Lung (tissue), 12 donors: ENCODE measurements around the gene ALKBH3. TPM values are rescaled to one million over a fixed set of nuclear protein-coding genes. Genes with fewer than 3 reads are reported as not detected.

Source experiments
- ATAC-seq: fragments of 200-7000 bp; cut with Tn5 transposase; one replicate; pipeline ENCODE4 v1.9.1; 2020; ENCODE audit warnings: moderate number of reproducible peaks; ENCODE audit not compliant: insufficient read depth, low FRiP score
- DNase-seq, 3 donors: peaks; one replicate each; pipeline ENCODE4 v3.0.0-alpha.2; 2013 to 2017
- H3K27ac ChIP-seq, 2 donors: one replicate each; pipeline ENCODE4 v1.5.1; 2013; ENCODE audit warnings: mild to moderate bottlenecking in 2 of 2, moderate library complexity in 2 of 2, control low read depth in 1 of 2, inconsistent platforms in 1 of 2, low read depth in 1 of 2, low read length in 1 of 2
- H3K27me3 ChIP-seq, 3 donors: one replicate each; pipeline ENCODE4 v1.5.1; 2013; ENCODE audit warnings: low read length in 2 of 3; ENCODE audit not compliant: control insufficient read depth in 3 of 3, insufficient read depth in 3 of 3
- H3K36me3 ChIP-seq, 4 donors: one replicate each; pipeline ENCODE4 v1.5.1; 2013; ENCODE audit warnings: low read length in 4 of 4, mild to moderate bottlenecking in 1 of 4, moderate library complexity in 1 of 4; ENCODE audit not compliant: control insufficient read depth in 4 of 4, insufficient read depth in 4 of 4
- H3K4me1 ChIP-seq, 5 donors: one replicate each; pipeline ENCODE4 v1.5.1; 2013; ENCODE audit warnings: low read length in 5 of 5, mild to moderate bottlenecking in 2 of 5, moderate library complexity in 1 of 5; ENCODE audit not compliant: control insufficient read depth in 5 of 5, insufficient read depth in 5 of 5
- H3K4me3 ChIP-seq: one replicate; pipeline ENCODE4 v1.5.1; 2013; ENCODE audit warnings: mild to moderate bottlenecking, control low read depth, moderate library complexity
- H3K9ac ChIP-seq, 2 donors: one replicate each; pipeline ENCODE4 v1.5.1; 2013; ENCODE audit warnings: low read length in 2 of 2, control low read depth in 1 of 2; ENCODE audit not compliant: insufficient read depth in 1 of 2
- H3K9me3 ChIP-seq, 4 donors: one replicate each; pipeline ENCODE4 v1.5.1; 2013; ENCODE audit warnings: low read length in 3 of 4, mild to moderate bottlenecking in 1 of 4, moderate library complexity in 1 of 4; ENCODE audit not compliant: control insufficient read depth in 4 of 4, insufficient read depth in 3 of 4
- WGBS, 2 donors: extraction: QIAGEN DNeasy Blood & Tissue Kit; methylation state at CpG; one replicate each; pipeline ENCODE4 v1.1.7; 2013; 5-methylcytosine and 5-hydroxymethylcytosine counted together
- polyA plus RNA-seq, 2 donors: library from polyadenylated mRNA; stranded (reverse); fragments of 200-250 nt; gene quantifications; one replicate each; pipeline ENCODE4 v1.2.1, GENCODE V29; 2013
- total RNA-seq, 2 donors: library from RNA; depleted of rRNA in 1 of 2; stranded (reverse); fragments of >200 nt in 1 of 2; gene quantifications; one replicate each; pipeline ENCODE4 v1.2.1, GENCODE V29; 2014 to 2021
- TF ChIP-seq, protein P1 (sequence below): IDR thresholded peaks from 2 replicates; pipeline ENCODE4 v1.5.1; 2012; ENCODE audit warnings: mild to moderate bottlenecking; ENCODE audit errors: control extremely low read depth, extremely low read depth
- donor health status: control.
- donor health status: control.
- donor health status: Bipolar disorder and iron deficiency.
- donor health status: healthy.
- donor health status: DM: yes; HTN: yes; CAD: no.

The ALKBH3 gene
- total and polyA plus RNA-seq, 4 donors: 22.6 to 43.7 (median 33.2) TPM

GRCh38 chr11:43842021-43842420, 38.6 kb upstream of the ALKBH3 start:
- Histone ChIP-seq H3K9me3 (no peaks in the 10 kb centered on the region), H3K4me3 (no peak overlapping the region), H3K4me1 (peaks cover 0 to 13% (median 0%) of the 10 kb centered on the region in 5 donors), H3K9ac (no peak overlapping the region), H3K27me3 (no peaks in the 10 kb centered on the region), H3K27ac (no peak overlapping the region), H3K36me3 (peaks cover 0 to 13% (median 9%) of the 10 kb centered on the region in 4 donors)
- TF ChIP-seq, protein P1, sequence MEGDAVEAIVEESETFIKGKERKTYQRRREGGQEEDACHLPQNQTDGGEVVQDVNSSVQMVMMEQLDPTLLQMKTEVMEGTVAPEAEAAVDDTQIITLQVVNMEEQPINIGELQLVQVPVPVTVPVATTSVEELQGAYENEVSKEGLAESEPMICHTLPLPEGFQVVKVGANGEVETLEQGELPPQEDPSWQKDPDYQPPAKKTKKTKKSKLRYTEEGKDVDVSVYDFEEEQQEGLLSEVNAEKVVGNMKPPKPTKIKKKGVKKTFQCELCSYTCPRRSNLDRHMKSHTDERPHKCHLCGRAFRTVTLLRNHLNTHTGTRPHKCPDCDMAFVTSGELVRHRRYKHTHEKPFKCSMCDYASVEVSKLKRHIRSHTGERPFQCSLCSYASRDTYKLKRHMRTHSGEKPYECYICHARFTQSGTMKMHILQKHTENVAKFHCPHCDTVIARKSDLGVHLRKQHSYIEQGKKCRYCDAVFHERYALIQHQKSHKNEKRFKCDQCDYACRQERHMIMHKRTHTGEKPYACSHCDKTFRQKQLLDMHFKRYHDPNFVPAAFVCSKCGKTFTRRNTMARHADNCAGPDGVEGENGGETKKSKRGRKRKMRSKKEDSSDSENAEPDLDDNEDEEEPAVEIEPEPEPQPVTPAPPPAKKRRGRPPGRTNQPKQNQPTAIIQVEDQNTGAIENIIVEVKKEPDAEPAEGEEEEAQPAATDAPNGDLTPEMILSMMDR: no peak
- 88% methylated on average over 1 of the region's 1 CpG for WGBS, 2 donors
- no peak for ATAC-seq
- DNase-seq: no peak

DNA sequence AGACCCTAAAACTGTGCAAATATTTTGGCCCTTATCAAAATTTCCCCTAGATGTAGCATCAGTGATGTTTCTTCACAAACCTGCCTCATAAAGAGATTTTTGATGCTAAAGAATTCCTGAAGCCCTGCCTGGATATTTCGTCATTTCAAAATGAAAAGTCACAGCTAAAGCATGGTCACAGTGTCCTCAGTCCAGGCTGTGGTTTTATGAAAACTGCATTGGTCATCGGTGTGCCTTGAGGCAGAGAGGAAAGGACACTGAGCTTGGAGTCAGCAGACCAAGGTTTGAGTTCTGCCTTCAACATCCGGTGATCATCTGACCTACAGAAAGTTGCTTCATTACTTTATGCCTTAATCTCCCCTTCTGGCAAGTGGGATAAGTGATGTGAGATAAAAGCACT, 34.8 kb upstream of the ALKBH3 start:
- H3K9me3 ChIP-seq: no peaks in the 10 kb centered on the region
- H3K4me1 ChIP-seq: no peaks in the 10 kb centered on the region
- no peak overlapping the region for H3K4me3 ChIP-seq
- no peak for DNase-seq
- no peaks in the 10 kb centered on the region for H3K27me3 ChIP-seq
- TF ChIP-seq, protein P1: no peak
- H3K9ac ChIP-seq: no peak overlapping the region
- peaks cover 0 to 7% (median 4%) of the 10 kb centered on the region in 4 donors for H3K36me3 ChIP-seq
- ATAC-seq: no peak
- 95 to 96% methylated on average over 3 of the region's 3 CpGs for WGBS, 2 donors
- H3K27ac ChIP-seq: no peak overlapping the region

- TF ChIP-seq, protein P1: peak; percentile 66
- Histone ChIP-seq H3K4me1 (peaks cover 0 to 11% (median 0%) of the 10 kb centered on the region in 5 donors), H3K36me3 (peaks cover 0 to 4% (median 1%) of the 10 kb centered on the region in 4 donors), H3K27ac (no peak overlapping the region), H3K9ac (no peak overlapping the region), H3K27me3 (no peaks in the 10 kb centered on the region), H3K9me3 (no peaks in the 10 kb centered on the region), H3K4me3 (no peak overlapping the region)
- peak; percentile 82 to 92 (median 90) for DNase-seq
- peak; percentile 77 for ATAC-seq
- WGBS, 2 donors: 32 to 42% methylated on average over 4 of the region's 4 CpGs
These were observed 28.5 kb upstream of the ALKBH3 start for GRCh38 chr11:43852057-43852636.

GRCh38 chr11:43853781-43854180, 26.9 kb upstream of the ALKBH3 start:
- Histone ChIP-seq H3K9ac (no peak overlapping the region), H3K27me3 (no peaks in the 10 kb centered on the region), H3K4me3 (no peak overlapping the region), H3K4me1 (peaks cover 0 to 11% (median 0%) of the 10 kb centered on the region in 5 donors), H3K36me3 (peaks cover 0 to 6% (median 1%) of the 10 kb centered on the region in 4 donors), H3K9me3 (no peaks in the 10 kb centered on the region), H3K27ac (no peak overlapping the region)
- DNase-seq: no peak
- TF ChIP-seq, protein P1: no peak
- ATAC-seq: no peak
